VCaP (cell line): ENCODE measurements around the gene ABHD12.
A peak's percentile ranks its signal among the peaks of the same experiment; 100 is the strongest.

Source experiments
- H3K27ac ChIP-seq: fragments of 450-650 bp; 2 replicates; pipeline ENCODE4 v1.5.1; 2017
- CTCF ChIP-seq: fragments of 450-650 bp; conservative IDR thresholded peaks from 2 replicates; pipeline ENCODE4 v1.5.1; 2017; ENCODE audit warnings: mild to moderate bottlenecking, moderate library complexity

ABHD12 gene

GRCh38 chr20:25292176-25292891 is 98.3 kb downstream of the ABHD12 start:
- H3K27ac ChIP-seq, result no peak overlapping the region
- TF ChIP-seq CTCF, result no peak

GRCh38 chr20:25291432-25292133 is 99.1 kb downstream of the ABHD12 start:
- TF ChIP-seq CTCF, result no peak
- no peak overlapping the region for H3K27ac ChIP-seq

- no peak for TF ChIP-seq CTCF
- no peak overlapping the region for H3K27ac ChIP-seq
Measured at GRCh38 chr20:25290646-25291431, 99.8 kb downstream of the ABHD12 start.

GRCh38 chr20:25289886-25290597 is 100.6 kb downstream of the ABHD12 start:
- no peak overlapping the region for H3K27ac ChIP-seq
- TF ChIP-seq CTCF, result no peak

- 0 out of 2 replicates have a peak overlapping the region, but pooled peaks have one; percentile 3 for H3K27ac ChIP-seq
- TF ChIP-seq CTCF, result no peak
Measured at GRCh38 chr20:25288291-25289181, 102.1 kb downstream of the ABHD12 start.

GRCh38 chr20:25287631-25288290 is 102.9 kb downstream of the ABHD12 start:
- H3K27ac ChIP-seq, result no peak overlapping the region
- no peak for TF ChIP-seq CTCF
